ENCODE measurements around the gene SERPINA4. TPM values are rescaled to one million over a fixed set of nuclear protein-coding genes. Genes with fewer than 3 reads are reported as not detected.

The SERPINA4 gene
- total and polyA plus RNA-seq, 2 donors (not counting 3 experiments of a cell fraction or from before 2014, with no cell fraction given): not detected

DNA sequence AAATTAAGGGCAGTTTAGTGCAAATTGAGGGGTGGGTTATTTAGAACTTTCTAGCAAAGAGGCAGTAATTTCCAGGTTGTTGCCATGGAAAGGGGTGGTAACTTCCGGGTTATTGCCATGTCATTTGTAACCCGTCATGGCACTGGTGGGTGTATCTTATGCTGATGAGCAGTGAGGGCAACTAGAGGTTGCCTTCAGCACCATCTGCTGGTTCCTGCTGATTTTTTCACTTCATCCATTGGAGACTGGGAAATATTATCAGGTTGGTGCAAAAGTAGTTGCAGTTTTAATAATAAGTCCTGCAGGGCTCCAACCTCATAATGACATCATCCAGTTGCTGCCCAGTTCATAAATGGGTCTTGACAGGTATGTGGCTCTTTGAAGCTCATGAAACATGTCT lies 24.4 kb upstream of the SERPINA4 start:
- CTCF ChIA-PET: interaction anchor here (0.7 kb wide), 1 partner anchor 12 kb away, joined by 3 read pairs; no protein-coding TSS in a partner anchor
- no peak overlapping the region for H2AFZ ChIP-seq (ENCODE audit: low read depth, low read length)

More for the DNA sequence above, 24.4 kb upstream of the SERPINA4 start:
- Histone ChIP-seq H3K9me3 (replicated peaks; ENCODE audit: control insufficient read depth, insufficient read depth, low read length) (no peaks in the 10 kb centered on the region), H3K27ac (ENCODE audit: insufficient read depth, low read depth, low read length) (no peak overlapping the region), H3K4me2 (ENCODE audit: insufficient read depth, low read length) (no peak overlapping the region), H3K9ac (replicated peaks; ENCODE audit: extremely low read depth, insufficient read depth, low read length) (no peak overlapping the region), H3K4me3 (replicated peaks in 1 of 3; ENCODE audit: insufficient read depth in 1 of 3, low read depth in 1 of 3, low read length in 3 of 3) (no peak overlapping the region), H3K9me1 (replicated peaks; ENCODE audit: control insufficient read depth, extremely low read depth, insufficient read depth, low read length) (no peaks in the 10 kb centered on the region), H3K27me3 (ENCODE audit: control insufficient read depth in 2 of 2, insufficient read depth in 2 of 2, low read length in 2 of 2) (no peaks in the 10 kb centered on the region), H3K79me2 (ENCODE audit: control insufficient read depth, insufficient read depth, low read length) (no peaks in the 10 kb centered on the region), H4K20me1 (replicated peaks; ENCODE audit: control insufficient read depth, extremely low read depth, insufficient read depth, low read length) (no peaks in the 10 kb centered on the region), H3K4me1 (ENCODE audit: control insufficient read depth, extremely low read depth, insufficient read depth, low read length) (peaks cover 10% of the 10 kb centered on the region), H3K36me3 (ENCODE audit: control insufficient read depth in 2 of 2, extremely low read depth in 1 of 2, insufficient read depth in 2 of 2, low read length in 2 of 2) (no peaks in the 10 kb centered on the region)
- DNase-seq (ENCODE audit: low read depth, low spot score) (no peak), FAIRE-seq (no peak)
- POLR2A ChIA-PET: no interaction called here
- intact Hi-C loops (cut with micrococcal nuclease) (no loop called here), dilution Hi-C loops (cut with MboI; ENCODE audit: extremely low pct_ligation_motif_present, low sequenced_read_pairs) (no loop called here)
- no TSS peak for BruUV-seq (replicated peaks)
- TF ChIP-seq, protein P1, sequence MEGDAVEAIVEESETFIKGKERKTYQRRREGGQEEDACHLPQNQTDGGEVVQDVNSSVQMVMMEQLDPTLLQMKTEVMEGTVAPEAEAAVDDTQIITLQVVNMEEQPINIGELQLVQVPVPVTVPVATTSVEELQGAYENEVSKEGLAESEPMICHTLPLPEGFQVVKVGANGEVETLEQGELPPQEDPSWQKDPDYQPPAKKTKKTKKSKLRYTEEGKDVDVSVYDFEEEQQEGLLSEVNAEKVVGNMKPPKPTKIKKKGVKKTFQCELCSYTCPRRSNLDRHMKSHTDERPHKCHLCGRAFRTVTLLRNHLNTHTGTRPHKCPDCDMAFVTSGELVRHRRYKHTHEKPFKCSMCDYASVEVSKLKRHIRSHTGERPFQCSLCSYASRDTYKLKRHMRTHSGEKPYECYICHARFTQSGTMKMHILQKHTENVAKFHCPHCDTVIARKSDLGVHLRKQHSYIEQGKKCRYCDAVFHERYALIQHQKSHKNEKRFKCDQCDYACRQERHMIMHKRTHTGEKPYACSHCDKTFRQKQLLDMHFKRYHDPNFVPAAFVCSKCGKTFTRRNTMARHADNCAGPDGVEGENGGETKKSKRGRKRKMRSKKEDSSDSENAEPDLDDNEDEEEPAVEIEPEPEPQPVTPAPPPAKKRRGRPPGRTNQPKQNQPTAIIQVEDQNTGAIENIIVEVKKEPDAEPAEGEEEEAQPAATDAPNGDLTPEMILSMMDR (IDR thresholded peaks at IDR 0.05; ENCODE audit: extremely low read depth in 1 of 2, insufficient read depth in 1 of 2, low read depth in 1 of 2, low read length in 2 of 2): no peak
- TF ChIP-seq FOS (IDR thresholded peaks at IDR 0.05; ENCODE audit: borderline replicate concordance, insufficient read depth, low read length) (no peak), GATA2 (IDR thresholded peaks at IDR 0.05; ENCODE audit: insufficient read depth, insufficient read length, low read depth, low read length) (no peak), JUN (IDR thresholded peaks at IDR 0.05; ENCODE audit: borderline replicate concordance, insufficient read depth, insufficient read length, low read depth) (no peak)
- TF ChIP-seq, protein P2, sequence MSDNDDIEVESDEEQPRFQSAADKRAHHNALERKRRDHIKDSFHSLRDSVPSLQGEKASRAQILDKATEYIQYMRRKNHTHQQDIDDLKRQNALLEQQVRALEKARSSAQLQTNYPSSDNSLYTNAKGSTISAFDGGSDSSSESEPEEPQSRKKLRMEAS (IDR thresholded peaks at IDR 0.05; ENCODE audit: insufficient read depth, insufficient read length): no peak

All from endothelial cell of umbilical vein (primary cell).